ENCODE data around the gene AXIN1.

GRCh38 chr16:379183-379960 lies 26.8 kb upstream of the AXIN1 start:
- TF ChIP-seq CTCF (IDR thresholded peaks at IDR 0.05) (no peak), POLR2A (IDR thresholded peaks at IDR 0.05) (no peak)
